ENCODE results near the gene ANKRD9.

DNA sequence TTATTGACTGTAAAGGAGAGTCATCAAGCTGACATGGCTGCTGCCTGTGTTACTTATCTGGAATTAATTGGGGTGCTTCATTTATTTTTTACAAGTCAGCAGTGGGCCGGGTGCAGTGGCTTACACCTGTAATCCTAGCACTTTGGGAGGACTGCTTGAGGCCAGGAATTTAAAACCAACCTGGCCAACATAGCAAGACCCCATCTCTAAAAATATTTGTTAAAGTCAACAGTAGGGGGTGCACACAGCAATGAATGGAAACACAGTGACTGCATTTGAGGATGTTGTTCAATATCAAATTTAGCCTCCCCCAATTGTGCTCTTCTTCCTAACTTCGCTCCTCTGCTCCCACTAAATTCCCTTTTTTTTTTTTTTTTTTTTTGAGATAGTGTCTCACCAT is 52.1 kb downstream of the ANKRD9 start:
- TF ChIP-seq, protein P1, sequence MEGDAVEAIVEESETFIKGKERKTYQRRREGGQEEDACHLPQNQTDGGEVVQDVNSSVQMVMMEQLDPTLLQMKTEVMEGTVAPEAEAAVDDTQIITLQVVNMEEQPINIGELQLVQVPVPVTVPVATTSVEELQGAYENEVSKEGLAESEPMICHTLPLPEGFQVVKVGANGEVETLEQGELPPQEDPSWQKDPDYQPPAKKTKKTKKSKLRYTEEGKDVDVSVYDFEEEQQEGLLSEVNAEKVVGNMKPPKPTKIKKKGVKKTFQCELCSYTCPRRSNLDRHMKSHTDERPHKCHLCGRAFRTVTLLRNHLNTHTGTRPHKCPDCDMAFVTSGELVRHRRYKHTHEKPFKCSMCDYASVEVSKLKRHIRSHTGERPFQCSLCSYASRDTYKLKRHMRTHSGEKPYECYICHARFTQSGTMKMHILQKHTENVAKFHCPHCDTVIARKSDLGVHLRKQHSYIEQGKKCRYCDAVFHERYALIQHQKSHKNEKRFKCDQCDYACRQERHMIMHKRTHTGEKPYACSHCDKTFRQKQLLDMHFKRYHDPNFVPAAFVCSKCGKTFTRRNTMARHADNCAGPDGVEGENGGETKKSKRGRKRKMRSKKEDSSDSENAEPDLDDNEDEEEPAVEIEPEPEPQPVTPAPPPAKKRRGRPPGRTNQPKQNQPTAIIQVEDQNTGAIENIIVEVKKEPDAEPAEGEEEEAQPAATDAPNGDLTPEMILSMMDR (IDR thresholded peaks at IDR 0.05): no peak
- TF ChIP-seq POLR2AphosphoS5 (IDR thresholded peaks at IDR 0.05; ENCODE audit: insufficient read depth in 1 of 2, low read depth in 1 of 2): no peak
- TF ChIP-seq POLR2A (IDR thresholded peaks at IDR 0.05): no peak
